HepG2 (cell line): ENCODE measurements around the gene TMEFF1. TPM values are rescaled to one million over a fixed set of nuclear protein-coding genes. Genes with fewer than 3 reads are reported as not detected.

ENCODE experiments used
- HCFC1 ChIP-seq: fragments of 150-350 bp; IDR thresholded peaks from 2 replicates; pipeline ENCODE4 v1.6.1; 2014; ENCODE audit warnings: low read depth, low read length
- HIVEP1 ChIP-seq: sonication (generic); formaldehyde crosslinking; IDR thresholded peaks from 2 replicates; pipeline ENCODE4 v1.4.0; 2020; ENCODE audit warnings: mild to moderate bottlenecking, missing genetic modification reagents
- NR1H2 ChIP-seq: sonication (generic); formaldehyde crosslinking; IDR thresholded peaks from 2 replicates; pipeline ENCODE4 v1.8.1; 2022; ENCODE audit warnings: low read depth, missing genetic modification reagents, borderline replicate concordance
- POLR2AphosphoS2 ChIP-seq: IDR thresholded peaks from 2 replicates; pipeline ENCODE4 v1.6.1; 2011; ENCODE audit warnings: low read depth, low read length, improper control_type of control experiment
- TEAD3 ChIP-seq: optimal IDR thresholded peaks from 2 replicates; pipeline ENCODE3; 2016; ENCODE audit warnings: borderline replicate concordance
- YEATS2 ChIP-seq: sonication (generic); formaldehyde crosslinking; IDR thresholded peaks from 2 replicates; pipeline ENCODE4 v1.4.0; 2020; ENCODE audit warnings: missing genetic modification reagents, borderline replicate concordance
- ZKSCAN1 ChIP-seq: fragments of 150-350 bp; IDR thresholded peaks from 2 replicates; pipeline ENCODE4 v1.6.1; 2014; ENCODE audit warnings: low read length
- ZNF143 ChIP-seq: sonication (generic); formaldehyde crosslinking; IDR thresholded peaks from 2 replicates; pipeline ENCODE4 v1.4.0; 2020; ENCODE audit warnings: missing genetic modification reagents
- ZNF34 ChIP-seq: sonication (generic); formaldehyde crosslinking; IDR thresholded peaks from 2 replicates; pipeline ENCODE4 v1.4.0; 2020; ENCODE audit warnings: mild to moderate bottlenecking, missing genetic modification reagents, borderline replicate concordance
- polyA plus RNA-seq, 8 experiments: library from polyadenylated mRNA; depleted of rRNA in 3 of 8; stranded (reverse) in 7 of 8; unstranded in 1 of 8; fragments of >200 nt; fragmentation: Illumina TruSeq in 4 of 8; extraction: Trizol in 4 of 8; gene quantifications; 2 replicates each; pipeline versions ENCODE4 v1.2.1 to v1.2.3, GENCODE V29; 2011 to 2016; ENCODE audit warnings: low read depth in 4 of 8, missing spikeins in 1 of 8, mixed read lengths in 1 of 8; ENCODE audit not compliant: insufficient read depth in 1 of 8
- total RNA-seq, 5 experiments: library from RNA; depleted of rRNA; stranded (reverse); fragments of >200 nt; fragmentation: Illumina TruSeq; extraction: Trizol; gene quantifications; 2 replicates each; pipeline ENCODE4 v1.2.3, GENCODE V29; 2016; ENCODE audit warnings: low read depth in 1 of 5
- TF ChIP-seq, protein P1 (sequence below): sonication (generic); formaldehyde crosslinking; IDR thresholded peaks from 2 replicates; pipeline ENCODE4 v1.9.0; 2021; ENCODE audit warnings: missing genetic modification reagents, mild to moderate bottlenecking, borderline replicate concordance
- TF ChIP-seq, protein P2 (sequence below): sonication (generic); formaldehyde crosslinking; IDR thresholded peaks from 2 replicates; pipeline ENCODE4 v1.5.1; 2020; ENCODE audit warnings: missing genetic modification reagents, mild to moderate bottlenecking, borderline replicate concordance
- TF ChIP-seq, protein P3 (sequence below): IDR thresholded peaks from 2 replicates; pipeline ENCODE4 v1.6.1; 2016; ENCODE audit warnings: missing compliant biosample characterization, missing genetic modification reagents, borderline replicate concordance
- TF ChIP-seq, protein P4 (sequence below): sonication (generic); IDR thresholded peaks from 2 replicates; pipeline ENCODE4 v1.6.1; 2016; ENCODE audit warnings: low read depth, borderline replicate concordance
- TF ChIP-seq, protein P5 (sequence below): sonication (generic); formaldehyde crosslinking; IDR thresholded peaks from 2 replicates; pipeline ENCODE4; 2020; ENCODE audit warnings: missing genetic modification reagents, mild to moderate bottlenecking, borderline replicate concordance
- TF ChIP-seq, protein P6 (sequence below): sonication (generic); formaldehyde crosslinking; IDR thresholded peaks from 2 replicates; pipeline ENCODE4 v1.4.0; 2020; ENCODE audit warnings: missing genetic modification reagents, borderline replicate concordance
- TF ChIP-seq, protein P7 (sequence below): sonication (generic); formaldehyde crosslinking; IDR thresholded peaks from 2 replicates; pipeline ENCODE4 v1.4.0; 2020; ENCODE audit warnings: mild to moderate bottlenecking, missing genetic modification reagents

Gene TMEFF1
- total and polyA plus RNA-seq, 2 of the 13 experiments (the other 11 are each of a cell fraction or from before 2014, with no cell fraction given) = 0.87 to 1.9 TPM

DNA sequence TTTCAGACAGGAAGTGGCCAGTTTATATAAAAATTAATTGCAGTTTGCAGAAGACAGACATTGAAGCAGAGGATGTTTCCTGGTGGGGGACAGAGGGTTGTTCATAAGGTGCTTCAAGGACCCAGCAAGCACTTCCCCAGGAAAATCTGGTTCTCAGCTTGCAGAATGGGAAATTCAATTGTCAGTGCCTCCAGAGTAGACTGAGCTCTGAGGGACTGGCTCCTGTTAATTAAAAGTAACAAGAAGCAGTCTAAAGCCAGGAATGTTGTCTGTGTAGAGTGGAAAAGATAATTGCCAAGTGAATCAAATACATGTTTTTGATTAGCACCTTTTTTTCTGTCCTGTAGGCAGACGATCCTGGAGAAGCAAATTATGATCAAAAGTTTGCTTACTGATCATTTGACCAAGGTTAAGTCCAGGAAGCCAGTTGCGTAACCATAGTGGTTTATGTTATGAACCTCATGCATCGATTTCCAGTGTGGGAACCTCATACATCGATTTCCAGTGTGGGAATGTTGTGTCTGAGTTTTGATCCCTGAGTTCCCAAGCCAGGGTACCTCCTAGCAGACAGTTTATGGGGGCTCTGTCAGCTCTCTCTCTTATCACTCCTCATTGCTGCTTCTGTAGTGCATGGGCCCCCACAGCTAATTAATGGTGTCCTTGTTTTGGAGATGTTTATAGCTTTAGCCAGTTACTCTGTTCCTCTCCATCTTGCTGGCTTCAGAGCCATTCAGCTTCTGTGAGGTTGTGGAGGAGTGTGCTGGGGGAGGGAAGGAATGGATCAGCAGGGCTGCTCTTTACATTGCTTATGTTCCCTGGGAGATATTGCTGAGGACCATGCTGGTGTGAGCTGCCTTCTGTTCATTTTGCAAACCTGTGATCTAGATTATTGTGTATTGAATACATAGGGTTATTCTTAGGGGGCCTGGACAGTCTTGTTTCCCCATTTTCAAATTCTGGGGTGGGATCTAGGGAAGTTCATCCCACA, 28.9 kb upstream of the TMEFF1 start (continued):
- TF ChIP-seq, protein P1, sequence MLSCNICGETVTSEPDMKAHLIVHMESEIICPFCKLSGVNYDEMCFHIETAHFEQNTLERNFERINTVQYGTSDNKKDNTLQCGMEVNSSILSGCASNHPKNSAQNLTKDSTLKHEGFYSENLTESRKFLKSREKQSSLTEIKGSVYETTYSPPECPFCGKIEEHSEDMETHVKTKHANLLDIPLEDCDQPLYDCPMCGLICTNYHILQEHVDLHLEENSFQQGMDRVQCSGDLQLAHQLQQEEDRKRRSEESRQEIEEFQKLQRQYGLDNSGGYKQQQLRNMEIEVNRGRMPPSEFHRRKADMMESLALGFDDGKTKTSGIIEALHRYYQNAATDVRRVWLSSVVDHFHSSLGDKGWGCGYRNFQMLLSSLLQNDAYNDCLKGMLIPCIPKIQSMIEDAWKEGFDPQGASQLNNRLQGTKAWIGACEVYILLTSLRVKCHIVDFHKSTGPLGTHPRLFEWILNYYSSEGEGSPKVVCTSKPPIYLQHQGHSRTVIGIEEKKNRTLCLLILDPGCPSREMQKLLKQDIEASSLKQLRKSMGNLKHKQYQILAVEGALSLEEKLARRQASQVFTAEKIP (CRISPR knock-in tag) = no peak
- TF ChIP-seq HIVEP1 (CRISPR knock-in tag) (no peak), NR1H2 (CRISPR knock-in tag) (no peak), YEATS2 (CRISPR knock-in tag) (no peak), ZKSCAN1 (no peak), TEAD3 (CRISPR knock-in tag) (peak; percentile 69), POLR2AphosphoS2 (no peak), ZNF143 (CRISPR knock-in tag) (no peak), ZNF34 (CRISPR knock-in tag) (no peak), HCFC1 (no peak)
- TF ChIP-seq, protein P2, sequence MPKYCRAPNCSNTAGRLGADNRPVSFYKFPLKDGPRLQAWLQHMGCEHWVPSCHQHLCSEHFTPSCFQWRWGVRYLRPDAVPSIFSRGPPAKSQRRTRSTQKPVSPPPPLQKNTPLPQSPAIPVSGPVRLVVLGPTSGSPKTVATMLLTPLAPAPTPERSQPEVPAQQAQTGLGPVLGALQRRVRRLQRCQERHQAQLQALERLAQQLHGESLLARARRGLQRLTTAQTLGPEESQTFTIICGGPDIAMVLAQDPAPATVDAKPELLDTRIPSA (CRISPR knock-in tag) = no peak
- TF ChIP-seq, protein P3, sequence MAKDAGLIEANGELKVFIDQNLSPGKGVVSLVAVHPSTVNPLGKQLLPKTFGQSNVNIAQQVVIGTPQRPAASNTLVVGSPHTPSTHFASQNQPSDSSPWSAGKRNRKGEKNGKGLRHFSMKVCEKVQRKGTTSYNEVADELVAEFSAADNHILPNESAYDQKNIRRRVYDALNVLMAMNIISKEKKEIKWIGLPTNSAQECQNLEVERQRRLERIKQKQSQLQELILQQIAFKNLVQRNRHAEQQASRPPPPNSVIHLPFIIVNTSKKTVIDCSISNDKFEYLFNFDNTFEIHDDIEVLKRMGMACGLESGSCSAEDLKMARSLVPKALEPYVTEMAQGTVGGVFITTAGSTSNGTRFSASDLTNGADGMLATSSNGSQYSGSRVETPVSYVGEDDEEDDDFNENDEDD (CRISPR knock-in tag) = no peak
- TF ChIP-seq, protein P4, sequence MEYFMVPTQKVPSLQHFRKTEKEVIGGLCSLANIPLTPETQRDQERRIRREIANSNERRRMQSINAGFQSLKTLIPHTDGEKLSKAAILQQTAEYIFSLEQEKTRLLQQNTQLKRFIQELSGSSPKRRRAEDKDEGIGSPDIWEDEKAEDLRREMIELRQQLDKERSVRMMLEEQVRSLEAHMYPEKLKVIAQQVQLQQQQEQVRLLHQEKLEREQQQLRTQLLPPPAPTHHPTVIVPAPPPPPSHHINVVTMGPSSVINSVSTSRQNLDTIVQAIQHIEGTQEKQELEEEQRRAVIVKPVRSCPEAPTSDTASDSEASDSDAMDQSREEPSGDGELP = no peak
- TF ChIP-seq, protein P5, sequence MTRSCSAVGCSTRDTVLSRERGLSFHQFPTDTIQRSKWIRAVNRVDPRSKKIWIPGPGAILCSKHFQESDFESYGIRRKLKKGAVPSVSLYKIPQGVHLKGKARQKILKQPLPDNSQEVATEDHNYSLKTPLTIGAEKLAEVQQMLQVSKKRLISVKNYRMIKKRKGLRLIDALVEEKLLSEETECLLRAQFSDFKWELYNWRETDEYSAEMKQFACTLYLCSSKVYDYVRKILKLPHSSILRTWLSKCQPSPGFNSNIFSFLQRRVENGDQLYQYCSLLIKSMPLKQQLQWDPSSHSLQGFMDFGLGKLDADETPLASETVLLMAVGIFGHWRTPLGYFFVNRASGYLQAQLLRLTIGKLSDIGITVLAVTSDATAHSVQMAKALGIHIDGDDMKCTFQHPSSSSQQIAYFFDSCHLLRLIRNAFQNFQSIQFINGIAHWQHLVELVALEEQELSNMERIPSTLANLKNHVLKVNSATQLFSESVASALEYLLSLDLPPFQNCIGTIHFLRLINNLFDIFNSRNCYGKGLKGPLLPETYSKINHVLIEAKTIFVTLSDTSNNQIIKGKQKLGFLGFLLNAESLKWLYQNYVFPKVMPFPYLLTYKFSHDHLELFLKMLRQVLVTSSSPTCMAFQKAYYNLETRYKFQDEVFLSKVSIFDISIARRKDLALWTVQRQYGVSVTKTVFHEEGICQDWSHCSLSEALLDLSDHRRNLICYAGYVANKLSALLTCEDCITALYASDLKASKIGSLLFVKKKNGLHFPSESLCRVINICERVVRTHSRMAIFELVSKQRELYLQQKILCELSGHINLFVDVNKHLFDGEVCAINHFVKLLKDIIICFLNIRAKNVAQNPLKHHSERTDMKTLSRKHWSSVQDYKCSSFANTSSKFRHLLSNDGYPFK = no peak
- TF ChIP-seq, protein P6, sequence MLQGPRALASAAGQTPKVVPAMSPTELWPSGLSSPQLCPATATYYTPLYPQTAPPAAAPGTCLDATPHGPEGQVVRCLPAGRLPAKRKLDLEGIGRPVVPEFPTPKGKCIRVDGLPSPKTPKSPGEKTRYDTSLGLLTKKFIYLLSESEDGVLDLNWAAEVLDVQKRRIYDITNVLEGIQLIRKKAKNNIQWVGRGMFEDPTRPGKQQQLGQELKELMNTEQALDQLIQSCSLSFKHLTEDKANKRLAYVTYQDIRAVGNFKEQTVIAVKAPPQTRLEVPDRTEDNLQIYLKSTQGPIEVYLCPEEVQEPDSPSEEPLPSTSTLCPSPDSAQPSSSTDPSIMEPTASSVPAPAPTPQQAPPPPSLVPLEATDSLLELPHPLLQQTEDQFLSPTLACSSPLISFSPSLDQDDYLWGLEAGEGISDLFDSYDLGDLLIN (CRISPR knock-in tag) = no peak
- TF ChIP-seq, protein P7, sequence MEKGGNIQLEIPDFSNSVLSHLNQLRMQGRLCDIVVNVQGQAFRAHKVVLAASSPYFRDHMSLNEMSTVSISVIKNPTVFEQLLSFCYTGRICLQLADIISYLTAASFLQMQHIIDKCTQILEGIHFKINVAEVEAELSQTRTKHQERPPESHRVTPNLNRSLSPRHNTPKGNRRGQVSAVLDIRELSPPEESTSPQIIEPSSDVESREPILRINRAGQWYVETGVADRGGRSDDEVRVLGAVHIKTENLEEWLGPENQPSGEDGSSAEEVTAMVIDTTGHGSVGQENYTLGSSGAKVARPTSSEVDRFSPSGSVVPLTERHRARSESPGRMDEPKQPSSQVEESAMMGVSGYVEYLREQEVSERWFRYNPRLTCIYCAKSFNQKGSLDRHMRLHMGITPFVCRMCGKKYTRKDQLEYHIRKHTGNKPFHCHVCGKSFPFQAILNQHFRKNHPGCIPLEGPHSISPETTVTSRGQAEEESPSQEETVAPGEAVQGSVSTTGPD (CRISPR knock-in tag) = no peak
